IPS-18c (cell line): Measurements from ENCODE around the gene PEX5.
"Not testable (repeated sequence)": the region's sequence is repeated elsewhere in the genome, so short reads cannot be mapped to it uniquely, and the experiment has no call there.

Experiments used
- H3K4me3 ChIP-seq: 2 replicates; pipeline ENCODE4 v1.7.0; 2013; ENCODE audit warnings: low read depth, mild to moderate bottlenecking, low read length, moderate library complexity; ENCODE audit not compliant: insufficient read depth
- H3K9me3 ChIP-seq: one replicate; pipeline ENCODE4 v1.6.1; 2013; ENCODE audit warnings: mild to moderate bottlenecking, low read length, moderate library complexity; ENCODE audit not compliant: control insufficient read depth, insufficient read depth

PEX5 gene

DNA sequence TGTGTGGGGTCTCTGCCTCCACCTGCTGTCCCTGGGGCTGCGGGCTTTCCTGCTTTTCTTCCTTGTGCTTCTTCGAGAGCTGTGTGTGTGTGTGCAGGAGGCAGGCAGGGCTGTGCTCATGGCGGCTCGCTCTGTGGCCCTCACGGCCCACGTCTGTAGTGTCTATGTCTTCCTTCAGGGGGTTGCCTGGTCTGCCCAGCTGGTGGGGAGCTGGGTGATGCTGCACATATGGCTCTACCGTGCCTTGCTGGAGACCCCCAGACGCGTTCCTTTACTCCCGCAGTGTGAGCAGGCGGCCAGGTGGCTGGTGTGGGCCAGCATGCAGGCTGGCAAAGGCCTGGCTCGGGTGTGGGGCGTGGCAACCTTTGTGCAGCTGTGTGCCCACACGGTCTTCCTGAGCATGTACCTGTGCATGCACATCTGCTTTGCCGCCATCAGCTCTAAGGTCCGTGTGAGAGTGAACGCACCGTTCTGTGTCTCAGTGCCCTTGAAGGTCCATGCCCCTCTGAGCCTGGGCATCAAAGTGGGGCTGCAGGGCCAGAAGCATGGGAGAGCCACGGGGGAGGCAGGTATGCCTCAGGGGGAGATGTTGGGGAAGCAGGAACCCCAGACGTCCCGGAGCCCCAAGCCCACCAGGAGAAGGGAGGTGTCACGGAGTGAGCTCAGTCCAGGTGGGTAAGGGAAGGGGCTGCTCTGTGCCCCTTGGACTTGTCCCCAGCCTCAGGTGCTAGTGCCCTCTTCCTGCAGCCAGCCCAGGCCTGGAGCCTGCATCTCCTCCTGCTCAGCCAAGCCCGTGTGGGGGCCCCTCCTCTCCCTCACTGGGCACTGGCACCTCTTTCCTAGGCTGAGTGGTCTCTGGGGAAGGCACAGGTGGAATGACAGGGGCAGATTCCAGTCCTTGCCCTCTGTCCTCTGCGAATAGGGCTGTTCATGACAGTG is 33.0 kb upstream of the PEX5 start:
- no peaks in the 10 kb centered on the region for H3K9me3 ChIP-seq

GRCh38 chr12:7157391-7157790 is 32.1 kb upstream of the PEX5 start:
- Histone ChIP-seq H3K4me3 (no peak overlapping the region), H3K9me3 (no peaks in the 10 kb centered on the region)

More for the DNA sequence above, 33.0 kb upstream of the PEX5 start:
- no peak overlapping the region for H3K4me3 ChIP-seq

DNA sequence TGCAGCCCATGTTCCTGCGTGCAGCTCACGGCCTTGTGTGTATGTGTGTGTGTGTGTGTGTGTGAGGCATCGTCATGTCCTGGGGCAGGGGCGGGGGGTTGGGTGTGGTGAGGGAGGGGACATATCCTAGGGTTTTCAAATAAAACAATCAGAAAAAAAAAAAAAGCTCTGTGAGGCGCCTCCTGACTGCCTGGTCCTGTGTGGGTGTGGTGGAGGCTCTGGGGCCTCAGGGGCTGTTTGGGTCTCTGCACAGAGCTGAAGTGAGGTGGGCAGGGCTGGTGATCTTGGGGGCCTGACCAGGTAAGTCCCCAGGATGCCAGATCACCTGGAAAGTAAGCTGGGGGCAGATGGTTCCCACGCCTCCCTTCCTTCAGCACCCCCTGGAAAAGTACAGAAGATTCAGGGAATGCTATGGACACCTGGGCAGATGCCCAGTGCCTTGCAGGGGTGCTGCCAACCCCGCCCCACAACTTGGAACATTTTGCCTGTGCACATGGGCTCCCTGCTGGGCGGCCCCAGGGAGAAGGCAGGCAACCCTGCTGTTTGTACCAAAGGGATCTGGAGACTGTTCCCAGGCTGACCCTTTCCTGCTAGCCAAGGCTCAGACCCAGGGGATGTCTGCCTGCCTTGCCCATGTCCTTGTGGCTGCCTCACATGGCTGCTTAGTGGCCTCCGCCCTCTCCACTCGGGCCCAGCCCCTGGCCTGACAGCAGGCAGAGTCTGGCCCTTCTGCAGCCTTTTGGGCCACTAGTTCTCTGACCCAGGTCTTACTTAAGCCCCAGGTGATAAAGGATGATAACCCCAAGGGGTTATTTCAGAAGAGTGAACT is 30.5 kb upstream of the PEX5 start:
- Histone ChIP-seq H3K9me3 (peaks cover 2% of the 10 kb centered on the region), H3K4me3 (no peak overlapping the region)

GRCh38 chr12:7160183-7160582 is 29.3 kb upstream of the PEX5 start:
- H3K4me3 ChIP-seq, result no peak overlapping the region
- peaks cover 4% of the 10 kb centered on the region for H3K9me3 ChIP-seq

- H3K4me3 ChIP-seq, result no peak overlapping the region
Observed at GRCh38 chr12:7161327-7161726, 28.2 kb upstream of the PEX5 start.

DNA sequence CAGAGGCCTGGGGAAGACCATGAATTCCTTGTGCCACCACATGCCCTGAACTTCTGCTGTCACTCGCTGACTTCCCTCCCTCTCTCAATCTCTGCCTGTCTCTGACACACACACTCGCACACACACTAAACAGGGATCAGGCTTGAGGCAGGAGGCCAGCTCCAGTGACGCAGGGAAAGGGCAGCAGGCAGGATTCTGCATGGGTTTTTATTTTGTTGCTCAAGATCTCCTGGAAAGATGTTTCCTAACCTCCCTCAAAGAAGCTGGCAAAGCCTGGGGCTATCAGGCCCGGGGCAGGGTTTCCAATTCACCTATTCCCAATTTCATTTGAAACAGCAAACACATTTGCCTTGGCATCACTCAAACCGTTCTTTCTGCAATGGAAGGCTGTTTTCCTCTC is 27.7 kb upstream of the PEX5 start:
- Histone ChIP-seq H3K4me3 (no peak overlapping the region), H3K9me3 (peaks cover 7% of the 10 kb centered on the region)

More at GRCh38 chr12:7161327-7161726, 28.2 kb upstream of the PEX5 start:
- peaks cover 7% of the 10 kb centered on the region for H3K9me3 ChIP-seq

- peak overlapping the region; percentile 34; the same call in 1 of the 2 replicates for H3K4me3 ChIP-seq
- peaks cover 7% of the 10 kb centered on the region for H3K9me3 ChIP-seq
Observed at GRCh38 chr12:7162691-7163114, 26.8 kb upstream of the PEX5 start.

DNA sequence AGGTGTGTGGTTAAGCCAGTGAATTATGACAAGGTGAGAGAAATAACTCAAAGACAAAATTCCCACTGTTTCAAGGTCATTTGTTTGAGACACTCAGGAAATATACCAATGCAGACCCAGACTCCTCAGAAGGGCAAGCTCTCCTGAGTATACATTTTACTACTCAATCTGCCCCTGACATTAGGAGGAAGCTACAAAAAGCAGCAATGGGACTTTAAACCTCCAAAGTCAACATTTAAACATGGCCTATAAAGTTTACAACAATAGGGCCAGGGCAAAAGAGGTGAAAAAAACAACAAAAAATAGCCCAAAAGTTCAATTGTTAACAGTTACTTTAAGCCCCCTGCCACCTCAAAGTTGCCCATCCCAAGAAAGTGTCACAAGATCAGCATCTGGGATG is 19.5 kb upstream of the PEX5 start:
- peaks cover 20% of the 10 kb centered on the region for H3K9me3 ChIP-seq

GRCh38 chr12:7171854-7172253 is 17.6 kb upstream of the PEX5 start:
- H3K9me3 ChIP-seq, result peaks cover 15% of the 10 kb centered on the region
- H3K4me3 ChIP-seq, result no peak overlapping the region

More for the DNA sequence above, 19.5 kb upstream of the PEX5 start:
- no peak overlapping the region for H3K4me3 ChIP-seq

DNA sequence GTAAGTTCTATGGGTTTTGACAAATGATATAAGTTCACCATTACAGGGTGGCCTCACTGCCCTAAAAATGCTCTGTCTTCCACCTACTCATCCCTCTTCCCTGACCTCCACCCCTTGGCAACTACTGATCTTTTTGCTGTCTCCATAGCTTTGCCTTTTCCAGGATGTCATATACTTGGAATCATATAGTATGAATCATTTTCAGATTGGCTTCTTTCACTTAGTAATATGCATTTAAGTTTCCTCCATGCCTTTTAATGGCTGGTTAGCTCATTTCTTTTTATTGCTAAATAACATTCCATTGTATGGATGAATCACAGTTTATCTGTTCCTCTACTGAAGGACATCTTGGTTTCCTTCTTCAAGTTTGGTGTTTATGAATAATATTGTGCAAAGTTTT is 14.0 kb upstream of the PEX5 start:
- Histone ChIP-seq H3K9me3 (peaks cover 11% of the 10 kb centered on the region), H3K4me3 (no peak overlapping the region)

- H3K4me3 ChIP-seq, result no peak overlapping the region
- H3K9me3 ChIP-seq, result peaks cover 7% of the 10 kb centered on the region
Observed at GRCh38 chr12:7176595-7176994, 12.9 kb upstream of the PEX5 start.

GRCh38 chr12:7178481-7178880 is 11.0 kb upstream of the PEX5 start:
- Histone ChIP-seq H3K4me3 (no peak overlapping the region), H3K9me3 (peaks cover 3% of the 10 kb centered on the region)

DNA sequence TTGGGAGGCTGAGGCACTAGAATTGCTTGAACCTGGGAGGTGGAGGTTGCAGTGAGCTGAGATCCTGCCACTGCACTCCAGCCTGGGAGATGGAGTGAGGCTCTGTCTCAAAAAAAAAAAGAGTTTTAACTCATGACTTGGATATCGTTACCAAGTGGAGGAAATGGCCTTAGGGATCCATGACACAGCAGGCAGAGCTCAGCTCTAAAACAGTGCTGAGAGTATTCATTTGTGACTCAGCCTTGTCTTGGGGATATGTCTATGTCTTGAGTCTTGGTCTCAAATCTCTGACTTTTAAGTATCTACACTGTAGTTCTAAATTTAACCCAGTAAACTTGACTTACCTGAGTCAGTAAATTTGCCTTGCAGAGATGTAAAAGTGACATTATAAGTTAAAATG is 8.8 kb upstream of the PEX5 start:
- H3K4me3 ChIP-seq, result no peak overlapping the region
- H3K9me3 ChIP-seq, result no peaks in the 10 kb centered on the region

DNA sequence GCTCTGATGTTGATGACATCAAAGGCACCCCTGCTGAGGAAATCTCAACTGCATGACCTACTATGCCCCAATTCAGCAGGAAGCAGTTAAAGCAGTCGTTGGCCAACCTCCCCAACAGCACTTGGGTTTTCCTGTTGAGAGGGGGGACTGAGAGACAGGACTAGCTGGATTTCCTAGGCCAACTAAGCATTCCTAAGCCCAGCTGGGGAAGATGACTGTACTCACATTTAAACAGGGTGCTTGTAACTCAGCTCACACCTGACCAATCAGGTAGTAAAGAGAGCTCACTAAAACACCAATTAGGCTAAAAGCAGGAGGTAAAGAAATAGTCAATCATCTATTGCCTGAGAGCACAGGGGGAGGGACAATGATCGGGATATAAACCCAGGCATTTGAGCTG is 3.4 kb upstream of the PEX5 start:
- not testable (repeated sequence) for H3K4me3 ChIP-seq, H3K9me3 ChIP-seq

GRCh38 chr12:7188562-7189397 is 706 bp upstream of the PEX5 start:
- Histone ChIP-seq H3K9me3 (no peaks in the 10 kb centered on the region), H3K4me3 (peak overlapping the region; percentile 71)

DNA sequence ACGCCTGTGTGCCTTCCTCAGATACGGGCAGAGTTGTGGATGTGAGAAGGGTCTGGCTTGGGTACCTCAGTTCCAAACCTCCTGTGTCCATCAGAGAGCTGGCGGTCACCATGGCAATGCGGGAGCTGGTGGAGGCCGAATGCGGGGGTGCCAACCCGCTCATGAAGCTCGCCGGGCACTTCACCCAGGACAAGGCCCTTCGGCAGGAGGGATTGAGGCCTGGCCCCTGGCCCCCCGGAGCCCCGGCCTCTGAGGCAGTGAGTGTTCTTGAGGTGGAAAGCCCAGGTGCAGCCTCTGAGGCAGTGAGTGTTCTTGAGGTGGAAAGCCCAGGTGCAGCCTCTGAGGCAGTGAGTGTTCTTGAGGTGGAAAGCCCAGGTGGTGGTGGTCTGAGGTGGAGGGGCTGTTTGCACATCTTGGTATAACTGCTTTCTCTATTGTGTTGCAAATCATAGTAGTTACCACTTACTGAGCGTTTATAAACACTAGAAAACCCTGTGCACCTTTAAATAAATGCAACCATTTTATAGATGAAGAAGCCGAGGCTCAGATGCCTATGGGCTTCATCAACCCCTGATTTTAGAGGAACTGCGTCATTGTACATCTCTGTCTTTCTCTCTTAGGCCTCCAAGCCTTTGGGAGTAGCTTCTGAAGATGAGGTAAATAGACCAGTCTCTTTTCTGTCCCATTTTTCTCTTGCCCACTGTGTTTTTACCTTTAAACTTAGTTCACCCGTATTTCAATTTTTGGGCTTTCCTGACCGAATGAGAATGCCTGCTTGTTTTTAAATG is 976 bp downstream of the PEX5 start:
- Histone ChIP-seq H3K4me3 (peak overlapping the region; percentile 85), H3K9me3 (no peaks in the 10 kb centered on the region)
